Adrenal gland (tissue), 5 donors: ENCODE results near the gene EPS8L2.

ENCODE experiments used
- POLR2A ChIP-seq, 2 donors: fragments of 450-650 bp; IDR thresholded peaks; one replicate each; pipeline ENCODE4 v1.6.1; 2017; ENCODE audit warnings: antibody characterized with exemption in 2 of 2, mild to moderate bottlenecking in 2 of 2, moderate library complexity in 1 of 2
- TF ChIP-seq, protein P1 (sequence below), 6 experiments: fragments of 450-650 bp in 4 of 6; fragments of 200-600 bp in 2 of 6; sonication (generic) in 1 of 6; IDR thresholded peaks; 1 replicate in 5 of 6; 2 replicates in 1 of 6; pipeline versions ENCODE4 v1.5.1 to v1.8.0; 2016 to 2021; ENCODE audit warnings: antibody characterized with exemption in 6 of 6, mild to moderate bottlenecking in 2 of 6, moderate library complexity in 1 of 6
- donor health status: DM: no; HTN: no; CAD: no.

DNA sequence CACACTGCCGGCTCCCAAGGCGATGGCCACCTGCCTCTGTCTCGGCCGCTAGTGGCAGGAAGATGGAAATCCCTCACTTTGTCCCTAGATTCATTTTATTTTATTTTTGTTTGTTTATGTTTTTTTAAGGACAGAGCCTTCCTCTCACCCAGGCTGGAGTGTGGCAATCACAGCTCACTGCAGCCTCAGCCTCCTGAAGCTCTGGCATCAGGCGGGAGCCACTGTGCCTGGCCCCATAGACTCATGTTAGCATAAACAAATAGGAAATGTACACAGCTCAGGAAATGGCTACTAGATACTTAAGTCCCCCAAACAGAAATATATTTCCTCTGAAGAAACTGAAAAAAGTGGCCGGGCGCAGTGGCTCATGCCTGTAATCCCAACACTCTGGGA lies 6.9 kb upstream of the EPS8L2 start:
- TF ChIP-seq, protein P1, sequence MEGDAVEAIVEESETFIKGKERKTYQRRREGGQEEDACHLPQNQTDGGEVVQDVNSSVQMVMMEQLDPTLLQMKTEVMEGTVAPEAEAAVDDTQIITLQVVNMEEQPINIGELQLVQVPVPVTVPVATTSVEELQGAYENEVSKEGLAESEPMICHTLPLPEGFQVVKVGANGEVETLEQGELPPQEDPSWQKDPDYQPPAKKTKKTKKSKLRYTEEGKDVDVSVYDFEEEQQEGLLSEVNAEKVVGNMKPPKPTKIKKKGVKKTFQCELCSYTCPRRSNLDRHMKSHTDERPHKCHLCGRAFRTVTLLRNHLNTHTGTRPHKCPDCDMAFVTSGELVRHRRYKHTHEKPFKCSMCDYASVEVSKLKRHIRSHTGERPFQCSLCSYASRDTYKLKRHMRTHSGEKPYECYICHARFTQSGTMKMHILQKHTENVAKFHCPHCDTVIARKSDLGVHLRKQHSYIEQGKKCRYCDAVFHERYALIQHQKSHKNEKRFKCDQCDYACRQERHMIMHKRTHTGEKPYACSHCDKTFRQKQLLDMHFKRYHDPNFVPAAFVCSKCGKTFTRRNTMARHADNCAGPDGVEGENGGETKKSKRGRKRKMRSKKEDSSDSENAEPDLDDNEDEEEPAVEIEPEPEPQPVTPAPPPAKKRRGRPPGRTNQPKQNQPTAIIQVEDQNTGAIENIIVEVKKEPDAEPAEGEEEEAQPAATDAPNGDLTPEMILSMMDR (IDR thresholded peaks at IDR 0.05) = no peak
- no peak for TF ChIP-seq POLR2A (IDR thresholded peaks at IDR 0.05)
